Ishikawa (cell line): Measurements from ENCODE around the gene SMARCD3.

ENCODE experiments used
- CEBPB ChIP-seq: IDR thresholded peaks from 2 replicates; pipeline ENCODE4 v1.6.1; 2012
- CREB1 ChIP-seq: IDR thresholded peaks from 2 replicates; pipeline ENCODE4 v1.6.1; 2012; ENCODE audit warnings: low read depth
- EGR1 ChIP-seq: IDR thresholded peaks from 2 replicates; pipeline ENCODE4 v1.6.1; 2012
- EP300 ChIP-seq: IDR thresholded peaks from 2 replicates; pipeline ENCODE4 v1.6.1; 2012; ENCODE audit warnings: borderline replicate concordance
- FOXM1 ChIP-seq: IDR thresholded peaks from 2 replicates; pipeline ENCODE4 v1.6.1; 2012; ENCODE audit warnings: low read depth, borderline replicate concordance
- NFIC ChIP-seq: IDR thresholded peaks from 2 replicates; pipeline ENCODE4 v1.6.1; 2012
- RAD21 ChIP-seq: IDR thresholded peaks from 2 replicates; pipeline ENCODE4 v1.6.1; 2012; ENCODE audit warnings: low read depth
- TAF1 ChIP-seq: IDR thresholded peaks from 2 replicates; pipeline ENCODE4 v1.6.1; 2012; ENCODE audit warnings: low read depth, mild to moderate bottlenecking
- TCF12 ChIP-seq: IDR thresholded peaks from 2 replicates; pipeline ENCODE4 v1.6.1; 2012; ENCODE audit warnings: low read depth
- TEAD4 ChIP-seq: IDR thresholded peaks from 2 replicates; pipeline ENCODE4 v1.6.1; 2012
- YY1 ChIP-seq: IDR thresholded peaks from 2 replicates; pipeline ENCODE4 v1.6.1; 2012; ENCODE audit warnings: low read depth
- ZBTB7A ChIP-seq: IDR thresholded peaks from 2 replicates; pipeline ENCODE4 v1.6.1; 2012; ENCODE audit warnings: low read depth
- TF ChIP-seq, protein P1 (sequence below): IDR thresholded peaks from 2 replicates; pipeline ENCODE4 v1.6.1; 2012
- TF ChIP-seq, protein P2 (sequence below): IDR thresholded peaks from 2 replicates; pipeline ENCODE4 v1.6.1; 2012
- TF ChIP-seq, protein P3 (sequence below): IDR thresholded peaks from 2 replicates; pipeline ENCODE4 v1.6.1; 2012; ENCODE audit warnings: low read depth, mild to moderate bottlenecking

The SMARCD3 gene

DNA sequence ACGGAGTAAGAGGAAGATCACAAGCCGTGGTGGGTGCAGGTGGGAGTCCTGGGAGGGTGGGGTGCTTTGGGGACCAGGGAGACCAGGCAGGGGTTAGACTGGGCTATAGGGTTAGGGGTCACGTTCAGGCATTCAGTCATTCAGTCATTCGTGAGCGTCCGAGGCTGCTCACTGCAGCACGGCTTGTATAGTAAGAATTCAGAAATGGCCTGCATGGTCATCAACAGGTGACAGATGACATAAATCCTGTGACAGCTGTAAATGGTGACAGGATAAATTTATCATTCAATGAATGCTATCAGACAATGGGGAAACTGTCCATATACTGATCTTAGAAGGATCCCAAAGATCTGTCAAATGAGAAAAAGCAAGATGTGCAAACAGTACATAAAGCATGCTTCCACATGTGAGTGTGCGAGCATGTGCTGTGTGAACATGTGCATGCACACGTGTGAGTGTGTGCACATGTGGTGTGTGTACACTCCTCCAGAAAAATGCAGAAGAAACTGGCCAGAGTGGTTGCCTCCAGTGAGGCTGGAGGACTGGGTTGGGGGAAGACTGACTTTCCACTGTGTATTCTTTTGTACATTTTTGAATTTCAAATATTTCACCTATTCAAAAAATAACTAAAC, 32.0 kb upstream of the SMARCD3 start:
- no peak for TF ChIP-seq ZBTB7A
- no peak for TF ChIP-seq EGR1
- TF ChIP-seq TEAD4, result no peak
- TF ChIP-seq, protein P1, sequence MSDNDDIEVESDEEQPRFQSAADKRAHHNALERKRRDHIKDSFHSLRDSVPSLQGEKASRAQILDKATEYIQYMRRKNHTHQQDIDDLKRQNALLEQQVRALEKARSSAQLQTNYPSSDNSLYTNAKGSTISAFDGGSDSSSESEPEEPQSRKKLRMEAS, result no peak
- no peak for TF ChIP-seq TCF12
- TF ChIP-seq RAD21, result no peak
- TF ChIP-seq, protein P2, sequence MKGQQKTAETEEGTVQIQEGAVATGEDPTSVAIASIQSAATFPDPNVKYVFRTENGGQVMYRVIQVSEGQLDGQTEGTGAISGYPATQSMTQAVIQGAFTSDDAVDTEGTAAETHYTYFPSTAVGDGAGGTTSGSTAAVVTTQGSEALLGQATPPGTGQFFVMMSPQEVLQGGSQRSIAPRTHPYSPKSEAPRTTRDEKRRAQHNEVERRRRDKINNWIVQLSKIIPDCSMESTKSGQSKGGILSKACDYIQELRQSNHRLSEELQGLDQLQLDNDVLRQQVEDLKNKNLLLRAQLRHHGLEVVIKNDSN, result no peak
- no peak for TF ChIP-seq TAF1
- TF ChIP-seq, protein P3, sequence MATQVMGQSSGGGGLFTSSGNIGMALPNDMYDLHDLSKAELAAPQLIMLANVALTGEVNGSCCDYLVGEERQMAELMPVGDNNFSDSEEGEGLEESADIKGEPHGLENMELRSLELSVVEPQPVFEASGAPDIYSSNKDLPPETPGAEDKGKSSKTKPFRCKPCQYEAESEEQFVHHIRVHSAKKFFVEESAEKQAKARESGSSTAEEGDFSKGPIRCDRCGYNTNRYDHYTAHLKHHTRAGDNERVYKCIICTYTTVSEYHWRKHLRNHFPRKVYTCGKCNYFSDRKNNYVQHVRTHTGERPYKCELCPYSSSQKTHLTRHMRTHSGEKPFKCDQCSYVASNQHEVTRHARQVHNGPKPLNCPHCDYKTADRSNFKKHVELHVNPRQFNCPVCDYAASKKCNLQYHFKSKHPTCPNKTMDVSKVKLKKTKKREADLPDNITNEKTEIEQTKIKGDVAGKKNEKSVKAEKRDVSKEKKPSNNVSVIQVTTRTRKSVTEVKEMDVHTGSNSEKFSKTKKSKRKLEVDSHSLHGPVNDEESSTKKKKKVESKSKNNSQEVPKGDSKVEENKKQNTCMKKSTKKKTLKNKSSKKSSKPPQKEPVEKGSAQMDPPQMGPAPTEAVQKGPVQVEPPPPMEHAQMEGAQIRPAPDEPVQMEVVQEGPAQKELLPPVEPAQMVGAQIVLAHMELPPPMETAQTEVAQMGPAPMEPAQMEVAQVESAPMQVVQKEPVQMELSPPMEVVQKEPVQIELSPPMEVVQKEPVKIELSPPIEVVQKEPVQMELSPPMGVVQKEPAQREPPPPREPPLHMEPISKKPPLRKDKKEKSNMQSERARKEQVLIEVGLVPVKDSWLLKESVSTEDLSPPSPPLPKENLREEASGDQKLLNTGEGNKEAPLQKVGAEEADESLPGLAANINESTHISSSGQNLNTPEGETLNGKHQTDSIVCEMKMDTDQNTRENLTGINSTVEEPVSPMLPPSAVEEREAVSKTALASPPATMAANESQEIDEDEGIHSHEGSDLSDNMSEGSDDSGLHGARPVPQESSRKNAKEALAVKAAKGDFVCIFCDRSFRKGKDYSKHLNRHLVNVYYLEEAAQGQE, result no peak
- TF ChIP-seq FOXM1, result no peak
- TF ChIP-seq CEBPB, result no peak
- no peak for TF ChIP-seq NFIC
- TF ChIP-seq CREB1, result no peak
- TF ChIP-seq EP300, result no peak

DNA sequence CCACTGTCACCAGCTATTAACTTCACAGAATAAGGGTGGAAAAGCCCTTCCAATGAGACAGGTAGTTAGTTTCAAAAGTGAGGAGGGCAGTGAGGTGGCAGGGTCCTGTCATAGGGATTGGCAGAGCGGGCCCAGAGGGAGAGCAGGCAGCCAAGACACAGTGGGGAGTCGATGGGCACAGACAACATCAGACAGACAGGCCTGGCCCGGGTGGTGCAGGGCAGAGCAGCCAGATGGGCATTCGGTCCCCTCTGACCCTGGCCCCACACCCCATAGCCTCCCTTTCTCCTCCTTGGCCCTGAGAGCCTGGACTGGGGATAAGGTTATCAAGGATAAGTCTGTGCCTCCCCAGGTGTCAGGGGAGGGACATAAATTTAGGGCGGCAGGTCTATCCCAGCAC, 31.4 kb upstream of the SMARCD3 start:
- TF ChIP-seq ZBTB7A (no peak), EGR1 (no peak), TAF1 (no peak), YY1 (no peak), RAD21 (no peak), CEBPB (no peak), TCF12 (no peak), TEAD4 (no peak), FOXM1 (no peak), CREB1 (no peak), EP300 (no peak), NFIC (no peak)
- TF ChIP-seq, protein P3, result no peak
- TF ChIP-seq, protein P1, result no peak
- TF ChIP-seq, protein P2, result no peak

DNA sequence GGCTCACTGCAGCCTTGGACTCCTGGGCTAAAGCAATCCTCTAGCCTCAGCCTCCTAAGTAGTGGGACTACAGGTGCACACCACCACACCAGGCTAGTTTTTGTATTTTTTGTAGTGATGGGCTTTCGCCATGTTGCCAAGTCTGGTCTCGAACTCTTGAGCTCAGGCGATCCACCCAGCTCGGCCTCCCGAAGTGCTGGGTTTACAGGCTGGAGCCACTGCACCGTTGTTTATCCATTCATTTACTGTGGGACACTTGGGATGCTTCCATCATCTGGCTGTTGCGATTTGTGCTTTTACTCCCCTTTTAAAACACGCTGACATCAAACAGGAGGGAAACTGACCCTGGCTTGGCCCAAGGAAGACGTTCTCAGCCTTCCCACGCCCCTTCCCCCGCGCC, 30.5 kb upstream of the SMARCD3 start:
- no peak for TF ChIP-seq TCF12
- no peak for TF ChIP-seq TAF1
- TF ChIP-seq NFIC, result no peak
- no peak for TF ChIP-seq FOXM1
- TF ChIP-seq, protein P1, result no peak
- no peak for TF ChIP-seq TEAD4
- TF ChIP-seq YY1, result no peak
- TF ChIP-seq CREB1, result no peak
- TF ChIP-seq, protein P3, result no peak
- TF ChIP-seq CEBPB, result no peak
- TF ChIP-seq RAD21, result no peak
- no peak for TF ChIP-seq EGR1
- no peak for TF ChIP-seq EP300
- TF ChIP-seq, protein P2, result no peak
- no peak for TF ChIP-seq ZBTB7A
